CD4-positive, alpha-beta T cell treated with Interleukin-12 subunit alpha and Interleukin-12 subunit beta, for 1 hour (primary cell): ENCODE measurements around the gene DIP2C.
"Not testable (repeated sequence)": the region's sequence is repeated elsewhere in the genome, so short reads cannot be mapped to it uniquely, and the experiment has no call there.

Experiments
- DNase-seq: peaks from one replicate; pipeline ENCODE4 v3.0.0-alpha.2; 2020

The DIP2C gene

DNA sequence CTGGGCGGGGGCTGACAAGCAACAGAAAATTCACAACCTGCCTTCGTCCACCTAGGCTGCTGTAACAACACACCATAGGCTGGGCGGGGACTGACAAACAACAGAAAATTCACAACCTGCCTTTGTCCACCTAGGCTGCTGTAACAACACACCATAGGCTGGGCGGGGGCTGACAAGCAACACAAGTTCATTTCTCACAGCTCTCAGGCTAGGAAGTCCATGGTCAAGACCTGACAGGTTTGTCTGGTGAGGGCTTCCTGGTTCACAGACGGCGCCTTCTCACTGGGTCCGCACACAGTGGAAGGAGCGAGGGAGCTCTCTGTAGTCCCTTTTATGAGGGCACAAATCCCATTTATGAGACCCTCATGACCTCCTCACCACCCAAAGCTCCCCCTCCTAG is 52.2 kb downstream of the DIP2C start:
- DNase-seq: no peak

DNA sequence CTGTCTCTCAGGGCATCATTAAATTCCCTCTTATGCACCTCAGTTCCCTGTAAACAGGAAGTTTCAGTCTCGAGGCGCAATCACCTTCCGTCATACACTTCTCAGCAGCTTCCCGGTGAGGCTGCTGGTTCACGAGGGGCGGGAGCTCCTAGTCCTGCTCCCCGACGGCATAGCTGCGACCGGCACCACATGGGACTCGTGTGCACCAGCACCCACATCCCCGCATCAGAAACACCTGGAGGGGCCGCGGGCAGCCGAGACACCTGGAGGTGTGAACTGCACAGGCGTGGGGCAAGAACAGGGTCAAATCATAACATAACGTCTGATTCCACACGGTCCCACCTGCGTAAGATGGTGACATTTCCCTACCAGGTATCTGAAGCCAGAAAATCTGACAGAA is 52.7 kb downstream of the DIP2C start:
- no peak for DNase-seq

DNA sequence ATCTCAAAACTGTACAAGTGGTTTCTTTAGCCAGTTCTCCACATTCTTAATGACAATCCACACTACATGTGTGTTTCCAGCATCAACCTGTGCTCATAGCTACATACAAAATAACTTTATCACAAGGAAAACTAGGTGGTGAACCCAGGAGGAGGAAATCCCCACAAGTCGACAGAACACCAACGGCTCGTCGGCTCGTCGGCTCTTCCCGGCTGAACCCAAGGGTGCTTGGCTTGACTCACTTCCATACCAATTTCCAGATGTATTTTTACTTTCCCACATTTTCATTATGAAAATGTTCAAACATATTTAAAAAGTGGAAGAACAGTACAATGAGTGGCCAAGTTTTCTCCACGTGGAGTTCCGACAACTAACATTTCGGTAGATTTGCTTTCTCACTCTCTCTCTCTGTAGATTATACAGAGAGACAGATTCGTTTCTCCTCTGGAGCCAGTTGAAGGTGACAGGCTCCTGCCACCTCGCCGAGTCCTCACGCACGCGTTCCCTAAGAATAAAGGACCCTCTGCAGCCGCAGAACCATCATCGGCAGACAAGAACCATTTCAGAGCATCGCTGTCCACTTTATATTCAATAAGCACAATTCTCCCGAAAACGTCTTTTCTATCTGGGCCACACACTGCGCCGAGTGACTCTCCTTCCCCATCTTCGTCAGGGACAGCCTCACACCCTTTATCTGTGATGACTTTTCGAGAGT is 53.3 kb downstream of the DIP2C start:
- DNase-seq: no peak

DNA sequence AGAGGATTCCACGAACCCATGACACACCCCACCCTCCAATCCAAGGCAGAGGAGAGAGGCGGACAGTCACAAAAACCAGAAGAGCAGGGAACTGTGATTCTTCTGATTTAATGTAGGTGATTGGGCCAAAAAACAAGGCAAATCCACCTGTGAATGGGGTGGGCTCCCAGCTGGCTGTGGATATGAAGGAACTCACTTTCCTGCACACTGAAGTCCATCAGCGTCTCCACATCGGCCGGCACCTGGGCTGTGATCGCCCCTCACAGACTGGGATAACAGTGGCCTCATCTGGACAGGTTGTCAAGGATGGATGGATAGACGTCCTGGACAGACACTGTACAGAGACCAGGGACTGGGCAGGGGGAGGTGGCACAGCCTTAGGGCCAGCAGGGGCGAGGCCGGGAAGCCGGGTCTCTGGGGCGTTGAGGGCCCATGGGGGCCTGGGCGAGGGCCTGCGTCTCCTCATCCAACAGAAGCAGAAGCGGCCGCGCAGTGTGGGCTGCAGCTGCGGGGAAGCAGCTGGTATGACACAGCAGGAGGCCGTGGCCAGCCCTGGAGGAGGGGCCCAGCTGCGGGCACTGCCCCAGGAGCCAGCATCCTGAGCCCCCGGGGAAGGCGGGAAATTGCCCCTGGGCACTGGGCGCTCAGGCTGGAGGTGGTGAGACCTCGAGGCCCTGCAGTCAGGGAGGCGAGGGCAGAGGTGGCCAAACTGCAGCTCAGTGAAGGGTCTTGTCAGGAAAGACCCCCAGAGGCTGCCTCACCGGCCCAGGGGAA is 54.2 kb downstream of the DIP2C start:
- no peak for DNase-seq

DNA sequence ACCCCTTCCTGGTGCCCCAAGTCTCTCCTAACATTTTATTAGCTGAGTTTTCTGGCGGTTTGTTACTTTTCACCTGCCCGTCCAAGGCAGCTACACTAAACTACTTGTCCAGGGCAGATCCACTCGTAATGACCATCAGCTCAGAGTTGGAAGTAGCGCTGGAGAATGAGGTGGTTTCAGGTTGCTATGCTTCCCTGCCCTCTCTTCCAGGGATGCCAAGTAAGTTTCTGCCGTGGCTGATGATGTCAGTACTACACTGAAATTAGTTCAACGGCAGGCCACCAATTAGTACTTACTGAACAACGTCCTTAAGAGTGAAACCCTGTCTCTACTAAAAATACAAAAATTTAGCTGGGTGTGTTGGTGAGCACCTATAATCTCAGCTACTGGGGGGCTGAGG is 55.2 kb downstream of the DIP2C start:
- DNase-seq: no peak

DNA sequence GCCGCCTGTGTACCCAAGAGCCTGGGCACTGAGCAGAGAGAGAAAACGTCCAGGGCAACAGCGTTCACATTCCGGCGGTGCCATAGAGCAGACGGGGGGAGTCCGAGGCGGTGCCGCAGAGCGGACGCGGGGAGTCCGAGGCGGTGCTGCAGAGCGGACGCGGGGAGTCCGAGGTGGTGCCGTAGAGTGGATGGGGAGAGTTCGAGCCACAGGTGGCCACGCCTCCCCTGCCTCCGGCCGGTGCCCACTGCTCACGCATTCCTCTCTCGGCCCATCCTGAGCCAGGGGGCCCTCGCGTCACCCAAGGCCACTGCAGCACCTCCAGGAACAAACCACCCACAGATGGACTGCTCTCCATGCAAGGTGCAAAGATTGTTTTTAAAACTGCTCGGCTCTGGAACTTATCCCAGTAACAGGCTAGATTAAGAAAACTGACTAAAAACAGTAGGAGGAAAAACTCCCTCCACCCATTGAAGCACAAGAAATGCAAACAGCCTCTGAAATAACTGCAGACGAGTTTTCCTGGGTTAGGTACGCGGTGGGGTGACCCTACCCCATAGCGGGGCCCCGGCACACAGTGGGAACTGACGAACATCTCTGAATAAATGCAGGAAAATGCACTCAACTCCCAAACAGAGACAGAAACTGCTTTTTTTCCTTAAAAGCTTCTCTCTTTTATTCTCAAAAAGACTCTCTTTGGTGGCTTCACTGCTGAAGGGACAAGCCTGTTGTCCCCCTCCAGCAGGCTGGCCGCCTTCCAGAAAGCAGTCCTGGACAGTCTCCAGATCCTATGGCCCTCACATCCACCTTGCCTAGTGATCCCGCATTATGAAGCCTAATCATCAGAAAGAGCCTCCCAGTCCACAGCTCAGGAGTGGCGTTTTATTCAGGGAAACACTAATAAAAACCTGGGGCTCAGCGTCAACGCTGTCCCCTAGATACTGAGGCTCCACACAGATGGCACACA is 55.9 kb downstream of the DIP2C start:
- no peak for DNase-seq

DNA sequence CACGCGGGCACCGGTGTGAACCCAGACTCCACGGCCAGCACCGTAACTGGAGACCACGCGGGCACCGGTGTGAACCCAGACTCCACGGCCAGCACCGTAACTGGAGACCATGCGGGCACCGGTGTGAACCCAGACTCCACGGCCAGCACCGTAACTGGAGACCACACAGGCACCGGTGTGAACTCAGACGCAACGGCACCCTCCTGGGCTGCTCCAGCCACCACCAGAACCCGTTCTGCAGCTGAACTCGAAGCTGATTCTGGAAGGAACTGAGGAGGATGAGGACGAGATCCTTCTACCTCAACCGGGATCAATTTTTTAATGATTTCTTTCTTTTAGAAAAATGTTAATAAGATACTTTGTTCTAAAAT is 56.7 kb downstream of the DIP2C start:
- not testable (repeated sequence) for DNase-seq

DNA sequence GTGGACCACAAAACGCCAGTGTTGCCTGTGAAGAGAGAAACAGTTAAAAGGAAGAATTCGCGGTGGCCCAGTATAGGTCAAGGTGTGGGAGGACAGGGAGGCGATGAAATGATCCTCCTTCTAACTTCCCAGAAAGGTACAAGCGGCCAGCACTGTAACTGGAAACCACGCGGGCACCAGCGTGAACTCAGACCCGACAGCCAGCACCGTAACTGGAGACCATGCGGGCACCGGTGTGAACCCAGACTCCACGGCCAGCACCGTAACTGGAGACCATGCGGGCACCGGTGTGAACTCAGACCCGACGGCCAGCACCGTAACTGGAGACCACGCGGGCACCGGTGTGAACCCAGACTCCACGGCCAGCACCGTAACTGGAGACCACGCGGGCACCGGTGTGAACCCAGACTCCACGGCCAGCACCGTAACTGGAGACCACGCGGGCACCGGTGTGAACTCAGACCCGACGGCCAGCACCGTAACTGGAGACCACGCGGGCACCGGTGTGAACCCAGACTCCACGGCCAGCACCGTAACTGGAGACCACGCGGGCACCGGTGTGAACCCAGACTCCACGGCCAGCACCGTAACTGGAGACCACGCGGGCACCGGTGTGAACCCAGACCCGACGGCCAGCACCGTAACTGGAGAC is 57.2 kb downstream of the DIP2C start:
- not testable (repeated sequence) for DNase-seq

DNA sequence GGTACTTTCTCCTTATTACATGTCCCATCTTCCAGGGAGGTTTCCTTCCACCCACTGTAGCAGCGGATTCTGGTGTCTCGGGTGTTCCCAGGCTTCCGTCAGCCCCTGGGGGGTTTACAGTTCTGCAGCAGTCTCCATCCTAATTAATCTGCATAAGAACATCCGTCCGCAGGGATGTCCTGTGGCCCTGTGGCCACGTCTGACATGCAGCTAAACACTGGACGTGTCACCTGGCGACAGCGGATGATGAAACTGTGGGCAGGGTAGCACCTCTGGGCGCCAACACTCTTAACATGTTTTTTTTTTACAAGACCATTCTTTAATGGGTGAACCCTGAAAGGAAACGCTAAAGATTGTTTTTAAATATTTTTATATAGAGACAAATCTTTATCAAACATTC is 58.2 kb downstream of the DIP2C start:
- no peak for DNase-seq

DNA sequence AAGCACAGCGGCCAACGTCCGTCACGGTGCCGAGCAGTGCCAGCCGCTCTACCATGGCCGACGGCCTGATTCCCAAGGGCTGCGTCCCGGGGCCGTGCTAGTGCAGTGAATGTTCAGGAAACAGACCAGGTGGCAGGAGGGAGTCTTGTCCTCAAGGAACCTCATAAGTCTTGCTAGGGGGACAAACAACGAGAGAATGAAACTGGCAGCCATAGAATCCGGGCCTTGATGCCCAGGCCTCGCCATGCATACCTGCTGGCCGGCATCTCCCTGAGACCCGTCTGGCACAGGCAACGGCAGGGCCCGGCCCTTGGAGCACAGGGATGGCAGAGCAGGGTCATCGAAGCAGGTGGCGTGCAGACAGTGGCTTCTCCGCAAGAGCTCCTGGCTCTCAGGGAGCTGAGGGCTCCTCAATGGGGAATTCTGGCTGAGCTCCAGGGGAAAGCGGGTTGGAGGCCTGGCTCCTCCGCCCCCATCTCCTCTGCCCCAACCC is 58.8 kb downstream of the DIP2C start:
- no peak for DNase-seq

DNA sequence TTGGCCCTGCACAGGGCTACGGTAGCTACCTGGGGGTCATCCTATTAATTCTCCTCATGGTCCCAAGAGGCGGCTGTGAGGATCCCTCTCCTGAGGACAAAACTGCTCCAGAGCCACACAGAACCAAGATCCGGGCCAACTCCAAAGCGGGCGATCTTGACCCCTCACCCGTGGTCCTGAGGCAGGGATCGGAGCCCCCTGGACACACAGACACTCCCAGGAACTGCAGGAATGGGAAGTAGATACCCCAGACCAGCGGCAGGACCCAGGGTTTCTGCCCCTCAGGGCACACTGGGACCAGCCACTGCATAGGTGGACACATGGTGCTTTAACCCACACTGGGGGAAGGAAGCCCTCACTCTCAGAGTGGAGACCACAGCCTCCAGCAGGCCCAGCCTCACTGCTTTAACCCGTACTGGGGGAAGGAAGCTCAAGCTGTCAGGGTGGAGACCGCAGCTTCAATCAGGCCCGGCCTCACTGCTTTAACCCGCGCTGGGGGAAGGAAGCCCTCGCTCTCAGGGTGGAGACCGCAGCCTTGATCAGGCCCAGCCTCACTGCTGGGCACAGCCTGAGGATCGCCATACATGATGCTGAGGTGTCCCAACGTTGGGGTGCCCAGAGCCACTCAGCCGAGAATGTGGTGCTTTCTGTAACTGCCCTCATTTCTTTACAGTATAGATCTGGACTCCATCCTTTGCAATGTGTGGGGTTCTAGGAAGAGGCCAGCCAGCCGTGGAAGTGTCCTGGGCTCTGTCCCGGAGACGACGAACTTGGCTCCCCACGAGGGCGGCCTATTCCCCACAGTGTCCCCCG is 60.1 kb downstream of the DIP2C start:
- DNase-seq: no peak

DNA sequence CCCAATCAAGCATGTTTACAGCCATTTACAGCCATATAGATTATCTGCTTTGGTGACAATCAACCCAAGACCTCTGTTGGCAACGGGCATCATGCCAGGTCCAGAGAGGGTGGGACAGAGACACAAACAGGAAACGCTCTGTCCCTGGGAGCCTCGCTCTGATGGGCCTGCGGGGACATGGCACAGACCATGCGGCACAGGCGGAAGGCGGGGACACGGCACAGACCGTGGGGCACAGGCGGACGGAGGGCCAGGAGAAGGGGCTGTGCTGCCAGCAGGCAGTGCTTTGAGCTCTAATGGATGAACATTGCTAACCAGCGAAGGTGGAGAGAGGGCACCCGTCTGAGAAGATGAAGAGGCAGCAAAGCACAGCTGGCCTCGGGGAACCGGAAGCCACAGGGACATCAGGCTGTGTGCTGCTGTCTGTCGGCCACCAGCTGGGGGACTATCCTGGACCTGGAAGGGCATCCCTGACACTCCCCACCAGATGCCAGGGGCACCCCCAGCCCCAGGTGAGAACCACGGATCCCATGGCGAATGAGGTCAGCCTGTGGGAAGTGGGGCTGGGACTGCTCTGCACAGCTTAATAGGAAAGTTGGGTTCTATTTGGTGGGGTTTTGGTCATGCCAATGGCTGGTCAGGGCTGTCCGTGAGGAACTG is 61.0 kb downstream of the DIP2C start:
- no peak for DNase-seq

DNA sequence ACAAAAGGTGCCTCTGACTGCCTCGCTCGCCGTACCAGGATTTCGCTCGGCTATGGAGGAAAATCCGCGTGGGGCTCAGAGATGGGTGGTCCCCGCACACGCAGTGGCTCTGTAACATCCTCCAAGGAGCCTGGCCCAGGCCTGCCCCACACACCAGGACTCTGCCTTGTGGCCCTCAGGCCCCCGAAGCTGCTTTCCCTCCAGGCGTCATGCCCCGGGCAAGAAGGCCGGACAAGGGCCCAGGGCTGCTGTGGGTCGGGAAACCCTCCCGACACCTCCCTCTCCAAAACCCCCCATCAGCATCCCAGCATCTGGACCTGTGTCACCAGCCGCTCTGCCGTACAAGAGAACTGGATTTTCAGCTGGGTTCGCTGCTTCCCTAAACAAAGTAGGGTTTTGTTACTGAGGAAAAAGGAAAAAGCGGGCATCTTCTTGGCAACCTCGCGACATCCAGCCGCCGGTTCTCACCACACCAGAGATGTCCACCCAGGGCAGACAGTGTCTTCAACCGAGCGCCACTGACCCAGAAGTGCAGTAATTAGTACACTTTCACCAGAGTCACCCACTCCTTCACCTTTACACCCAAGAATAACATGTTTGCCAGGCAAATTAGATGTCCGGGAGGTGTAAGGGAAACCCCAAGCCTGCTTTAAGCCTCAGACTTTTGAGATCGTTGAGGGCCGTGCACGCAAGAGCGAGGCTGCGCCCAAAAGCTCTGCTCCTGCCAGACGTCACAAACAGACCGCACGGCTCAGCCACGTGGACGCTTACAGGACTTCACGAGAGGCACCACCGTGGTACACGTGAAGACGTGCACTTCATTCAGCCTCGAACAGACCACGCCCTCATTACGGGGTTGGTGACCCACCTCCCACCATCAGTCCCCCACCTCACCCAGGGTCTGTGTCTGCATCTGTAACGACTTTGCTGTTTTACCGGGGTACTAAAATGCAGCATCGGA is 62.2 kb downstream of the DIP2C start:
- no peak for DNase-seq

DNA sequence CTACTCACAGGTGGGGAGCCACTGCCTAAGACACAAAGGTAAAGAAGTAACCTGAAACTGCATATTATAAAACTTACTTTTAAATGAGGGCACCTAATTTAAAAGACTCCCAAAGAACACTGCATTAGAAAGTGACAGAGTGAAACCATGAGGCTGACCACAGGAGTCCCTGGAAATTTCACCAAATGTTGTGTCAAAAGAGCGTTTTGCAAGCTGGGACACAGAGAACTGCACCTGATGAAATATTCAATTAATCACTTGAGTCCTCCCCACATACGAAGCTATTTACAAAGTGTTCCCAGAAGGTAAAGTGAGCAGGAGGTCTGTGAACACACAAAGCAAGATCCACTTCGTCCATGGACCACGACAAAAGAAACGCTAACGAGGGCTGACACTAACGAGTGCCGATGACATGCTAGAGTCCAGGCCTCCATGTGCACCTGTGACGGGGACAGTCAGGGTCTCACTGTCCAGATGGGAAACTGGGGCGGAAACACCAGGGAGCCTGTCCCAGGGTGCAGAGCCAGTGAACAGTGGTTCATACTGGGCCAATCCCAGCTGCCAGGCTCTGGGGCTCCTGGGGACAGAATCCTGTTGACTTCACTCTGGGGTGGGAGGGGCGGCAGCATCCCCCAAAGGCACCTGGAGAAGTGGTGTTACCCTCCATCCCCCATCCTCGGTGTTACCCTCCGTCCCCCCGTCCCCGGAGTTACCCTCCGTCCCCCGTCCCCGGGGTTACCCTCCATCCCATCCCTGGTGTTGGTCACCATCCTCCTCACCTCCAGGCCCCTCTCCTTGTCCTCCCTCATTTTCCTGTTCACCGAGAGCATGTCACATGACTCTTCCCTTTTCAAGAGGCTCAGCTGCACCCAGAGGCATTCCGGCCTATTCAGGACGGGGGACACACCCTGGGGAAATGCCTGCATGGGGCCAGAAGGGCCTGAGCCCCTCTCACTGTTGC is 63.4 kb downstream of the DIP2C start:
- no peak for DNase-seq

DNA sequence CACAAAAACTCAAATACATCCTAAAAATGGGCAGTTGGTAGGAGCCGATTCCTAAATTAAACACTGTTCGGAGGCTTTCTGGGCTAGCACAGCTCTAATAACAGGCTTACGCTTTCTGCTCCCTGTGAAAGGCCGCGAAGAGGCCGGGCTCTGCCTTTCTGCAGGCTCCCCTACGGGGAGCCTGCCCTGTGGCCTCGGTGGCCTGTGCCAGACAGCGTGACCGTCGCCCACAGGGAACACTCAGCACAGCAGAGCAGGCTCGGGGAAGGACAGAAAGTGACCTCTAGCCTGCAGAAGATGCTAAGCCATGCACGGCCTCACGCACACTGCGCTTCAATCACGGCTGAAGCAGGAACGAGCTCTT is 64.2 kb downstream of the DIP2C start:
- no peak for DNase-seq

DNA sequence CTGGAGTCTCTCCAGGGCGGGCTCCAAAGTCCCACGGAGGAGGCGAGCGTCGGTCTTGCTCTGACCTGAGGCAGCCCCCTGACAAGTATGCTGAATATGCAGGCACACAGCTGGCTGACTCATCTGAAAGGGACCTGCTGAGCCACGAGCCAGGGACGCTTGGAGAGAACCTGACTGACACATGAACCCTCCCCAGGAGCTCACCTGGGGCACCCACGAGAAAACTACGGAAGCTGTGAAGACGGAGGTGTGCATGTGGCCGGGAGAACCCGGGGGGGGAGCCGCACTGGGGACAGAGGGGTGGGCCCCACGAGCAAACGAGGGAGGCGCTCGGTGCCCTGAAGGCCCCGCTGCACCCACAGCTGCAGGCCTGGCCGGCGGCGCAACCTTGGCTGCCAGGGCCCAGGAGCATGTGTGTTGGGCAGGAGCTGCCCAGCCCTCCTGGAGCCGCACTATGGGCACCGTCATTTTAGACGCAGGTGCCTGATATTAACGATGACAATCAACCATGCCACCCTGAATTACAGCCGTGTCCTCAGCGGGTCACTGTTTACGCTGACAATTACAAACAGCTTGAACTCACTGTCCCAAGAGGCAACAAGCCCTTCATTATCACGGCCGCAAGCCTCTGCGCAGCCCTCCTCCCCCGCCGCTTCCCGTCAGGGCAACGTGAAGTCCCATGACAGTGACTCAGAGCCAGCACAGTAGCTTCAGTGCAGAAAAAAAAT is 64.7 kb downstream of the DIP2C start:
- DNase-seq: no peak

DNA sequence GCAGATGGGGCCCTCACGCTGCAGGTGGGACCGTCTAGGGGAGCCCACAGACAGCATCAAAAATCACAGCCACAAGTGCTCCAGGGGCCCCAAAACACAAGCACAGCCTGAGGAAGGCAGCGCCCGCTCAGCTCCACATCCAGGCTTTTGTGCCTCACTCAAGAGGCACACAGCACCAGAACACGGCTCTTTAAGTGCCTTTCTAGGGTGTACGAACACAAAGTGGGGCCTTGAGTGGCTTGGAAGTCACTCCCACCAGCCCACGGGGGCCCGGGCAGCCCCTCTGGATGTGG is 65.2 kb downstream of the DIP2C start:
- no peak for DNase-seq
